ENCODE results near the gene TNNI3. TPM values are rescaled to one million over a fixed set of nuclear protein-coding genes. Genes with fewer than 3 reads are reported as not detected.
"Not testable (repeated sequence)": the region's sequence is repeated elsewhere in the genome, so short reads cannot be mapped to it uniquely, and the experiment has no call there.

The TNNI3 gene
- total RNA-seq, 2 experiments from 2014 or later = not detected

- DNase-seq = peak; percentile 69
- H3K27ac Mint-ChIP-seq = peak within 1 kb of the TSS; percentile 24
- H3K4me3 Mint-ChIP-seq = peak within 1 kb of the TSS; percentile 65
- H3K36me3 Mint-ChIP-seq (ENCODE audit: low read depth) = no peaks in the 10 kb centered on the region
- CTCF ChIA-PET = interaction anchor here (1.0 to 1.3 kb wide), 2 partner anchors 19 to 324 kb away, joined by 3 to 4 read pairs; no protein-coding TSS in a partner anchor
- POLR2A ChIA-PET = interaction anchor here (1.1 to 2.3 kb wide), 2 partner anchors 74 to 79 kb away, joined by 3 to 6 read pairs; partner anchors contain the start of gene PPP6R1
- H3K27me3 Mint-ChIP-seq = peaks cover 44% of the 10 kb centered on the region
- H3K9me3 Mint-ChIP-seq = peaks cover 5% of the 10 kb centered on the region
- H3K4me1 Mint-ChIP-seq = peaks cover 29% of the 10 kb centered on the region
These were observed 22.3 kb upstream of the TNNI3 start, which contains the start of gene SYT5 for GRCh38 chr19:55179606-55180484. Gene SYT5, minus strand, starts transcription at chr19:55180289. Its CDS starts 1,248 bp downstream, at chr19:55179041.

GRCh38 chr19:55178781-55179599 is 21.5 kb upstream of the TNNI3 start:
- DNase-seq = peak; percentile 93
- peaks cover 51% of the 10 kb centered on the region for H3K27me3 Mint-ChIP-seq
- H3K4me3 Mint-ChIP-seq = peak overlapping the region; percentile 65
- H3K27ac Mint-ChIP-seq = no peak overlapping the region
- H3K9me3 Mint-ChIP-seq = peaks cover 5% of the 10 kb centered on the region
- CTCF ChIA-PET = no interaction called here
- H3K36me3 Mint-ChIP-seq (ENCODE audit: low read depth) = no peaks in the 10 kb centered on the region
- peaks cover 32% of the 10 kb centered on the region for H3K4me1 Mint-ChIP-seq
- POLR2A ChIA-PET = interaction anchor here (1.0 to 2.3 kb wide), 3 partner anchors 75 to 80 kb away, joined by 3 to 6 read pairs (median 3); partner anchors contain the start of gene PPP6R1

- H3K9me3 Mint-ChIP-seq = peaks cover 5% of the 10 kb centered on the region
- H3K4me3 Mint-ChIP-seq = no peak overlapping the region
- no peaks in the 10 kb centered on the region for H3K36me3 Mint-ChIP-seq (ENCODE audit: low read depth)
- peaks cover 43% of the 10 kb centered on the region for H3K4me1 Mint-ChIP-seq
- DNase-seq = no peak
- H3K27me3 Mint-ChIP-seq = peaks cover 59% of the 10 kb centered on the region
- CTCF ChIA-PET = no interaction called here
- POLR2A ChIA-PET = no interaction called here
- no peak overlapping the region for H3K27ac Mint-ChIP-seq
These were observed 18.5 kb upstream of the TNNI3 start for GRCh38 chr19:55176076-55176475.

DNA sequence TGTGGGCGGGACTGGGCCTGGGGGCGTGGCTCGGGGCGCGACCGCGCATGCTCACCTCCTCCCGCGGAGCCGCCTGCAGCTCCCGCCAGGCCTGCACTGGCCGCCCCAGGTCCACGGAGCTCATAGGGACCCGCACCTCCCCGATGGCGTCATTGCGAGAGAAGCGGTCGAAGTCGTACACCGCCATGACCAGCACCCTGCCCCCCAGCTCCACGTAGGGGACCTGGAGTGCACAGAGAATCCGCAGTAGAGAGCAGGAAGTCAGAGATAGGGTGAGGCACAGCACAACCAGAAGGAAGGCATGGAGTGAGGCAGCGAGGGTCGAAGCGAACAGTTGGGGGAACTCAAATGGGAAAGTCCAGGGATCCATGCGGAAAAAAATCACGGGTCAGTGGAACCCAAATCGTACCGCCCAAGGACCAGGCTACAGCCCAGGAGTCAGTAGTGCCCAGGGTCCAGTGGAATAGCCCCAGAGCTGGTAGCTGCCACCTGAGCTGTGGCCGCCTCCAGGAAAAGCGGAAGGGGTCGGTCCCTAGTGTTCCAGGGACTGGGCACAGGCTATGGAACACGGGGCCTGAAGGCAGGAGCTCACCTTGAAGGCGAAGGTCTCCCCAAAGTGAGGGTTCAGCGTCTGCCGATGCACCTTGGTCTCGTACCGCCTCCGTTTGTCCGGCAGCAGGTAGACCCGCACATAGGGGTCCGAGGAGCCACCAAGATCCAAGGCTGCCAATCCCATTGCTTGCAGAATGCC is 17.8 kb upstream of the TNNI3 start:
- no peaks in the 10 kb centered on the region for H3K36me3 Mint-ChIP-seq (ENCODE audit: low read depth)
- H3K27me3 Mint-ChIP-seq = peaks cover 57% of the 10 kb centered on the region
- H3K4me3 Mint-ChIP-seq = no peak overlapping the region
- H3K4me1 Mint-ChIP-seq = peaks cover 39% of the 10 kb centered on the region
- H3K9me3 Mint-ChIP-seq = peaks cover 5% of the 10 kb centered on the region
- DNase-seq = no peak
- no peak overlapping the region for H3K27ac Mint-ChIP-seq
- POLR2A ChIA-PET = interaction anchor here (0.7 kb wide), 1 partner anchor 231 kb away, joined by 3 read pairs; no protein-coding TSS in a partner anchor
- CTCF ChIA-PET = interaction anchor here (2.6 kb wide), 1 partner anchor 15 kb away, joined by 7 read pairs; no protein-coding TSS in a partner anchor

- Mint-ChIP-seq H3K27ac (no peak overlapping the region), H3K4me1 (peaks cover 33% of the 10 kb centered on the region), H3K27me3 (peaks cover 56% of the 10 kb centered on the region), H3K36me3 (ENCODE audit: low read depth) (no peaks in the 10 kb centered on the region), H3K4me3 (peak overlapping the region; percentile 51), H3K9me3 (peaks cover 5% of the 10 kb centered on the region)
- POLR2A ChIA-PET = no interaction called here
- CTCF ChIA-PET = interaction anchor here (0.7 to 2.6 kb wide), 2 partner anchors 14 to 262 kb away, joined by 3 to 7 read pairs; no protein-coding TSS in a partner anchor
- no peak for DNase-seq
These were observed 17.0 kb upstream of the TNNI3 start for GRCh38 chr19:55174425-55175116.

GRCh38 chr19:55173714-55174409 is 16.3 kb upstream of the TNNI3 start:
- Mint-ChIP-seq H3K27ac (no peak overlapping the region), H3K27me3 (peaks cover 55% of the 10 kb centered on the region), H3K9me3 (peaks cover 5% of the 10 kb centered on the region), H3K36me3 (ENCODE audit: low read depth) (no peaks in the 10 kb centered on the region), H3K4me3 (peak overlapping the region; percentile 51), H3K4me1 (peaks cover 28% of the 10 kb centered on the region)
- DNase-seq = peak; percentile 68
- ChIA-PET CTCF (interaction anchor here (0.7 to 2.6 kb wide), 2 partner anchors 13 to 263 kb away, joined by 3 to 7 read pairs; no protein-coding TSS in a partner anchor), POLR2A (no interaction called here)

DNA sequence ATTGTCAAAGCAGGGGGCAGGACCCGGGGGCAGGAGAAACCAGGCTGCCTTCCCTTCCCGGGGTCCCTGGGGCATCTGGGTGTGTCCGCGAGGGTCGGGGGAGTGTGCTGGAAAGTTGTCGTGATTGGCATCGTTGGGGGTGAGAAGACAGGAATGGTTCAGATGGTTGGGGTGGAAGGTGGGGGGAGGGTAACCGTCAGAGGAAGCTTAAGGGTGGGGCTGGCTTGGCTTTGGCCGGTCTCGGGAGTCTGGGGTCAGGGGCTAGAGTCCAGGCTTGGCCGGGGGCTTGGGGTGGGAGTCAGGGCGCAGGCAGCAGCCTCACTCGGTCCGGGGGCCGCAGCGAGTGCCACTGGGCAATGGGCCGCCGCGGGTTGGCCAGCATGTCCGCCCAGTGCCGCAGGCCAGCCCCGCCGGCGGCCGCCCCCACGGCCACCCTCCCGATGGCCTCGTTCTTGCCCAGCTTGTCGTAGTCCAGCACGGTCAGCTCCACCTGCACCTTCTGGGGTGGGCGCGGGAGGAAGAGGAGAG is 15.7 kb upstream of the TNNI3 start:
- Mint-ChIP-seq H3K27me3 (peaks cover 55% of the 10 kb centered on the region), H3K27ac (no peak overlapping the region), H3K4me1 (peaks cover 22% of the 10 kb centered on the region), H3K4me3 (peak overlapping the region; percentile 55), H3K9me3 (peaks cover 5% of the 10 kb centered on the region), H3K36me3 (ENCODE audit: low read depth) (no peaks in the 10 kb centered on the region)
- POLR2A ChIA-PET = no interaction called here
- DNase-seq = no peak
- CTCF ChIA-PET = interaction anchor here (2.6 kb wide), 1 partner anchor 13 kb away, joined by 7 read pairs; no protein-coding TSS in a partner anchor

GRCh38 chr19:55172741-55173140 is 15.2 kb upstream of the TNNI3 start:
- Mint-ChIP-seq H3K9me3 (peaks cover 5% of the 10 kb centered on the region), H3K4me3 (peak overlapping the region; percentile 55), H3K4me1 (peaks cover 20% of the 10 kb centered on the region), H3K27me3 (peaks cover 56% of the 10 kb centered on the region), H3K27ac (no peak overlapping the region), H3K36me3 (ENCODE audit: low read depth) (no peaks in the 10 kb centered on the region)
- ChIA-PET CTCF (interaction anchor here (2.6 kb wide), 1 partner anchor 12 kb away, joined by 7 read pairs; no protein-coding TSS in a partner anchor), POLR2A (no interaction called here)
- DNase-seq = no peak

DNA sequence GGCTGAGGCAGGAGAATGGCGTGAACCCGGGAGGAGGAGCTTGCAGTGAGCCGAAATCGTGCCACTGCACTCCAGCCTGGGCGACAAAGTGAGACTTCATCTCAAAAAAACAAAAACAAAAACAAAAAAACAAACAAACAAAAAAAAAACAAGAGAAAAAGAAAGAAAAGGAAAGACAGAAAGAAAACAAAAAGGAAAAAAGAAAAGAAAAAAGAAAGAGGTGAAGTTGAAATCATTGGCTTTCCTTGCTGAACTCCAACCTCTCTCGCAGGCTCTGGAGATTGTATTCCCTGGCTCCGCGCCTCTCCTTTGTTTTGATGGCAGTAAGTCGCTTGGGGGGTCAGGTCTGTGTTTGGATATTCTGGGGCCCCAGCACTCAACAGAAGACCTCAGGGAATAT is 14.8 kb upstream of the TNNI3 start:
- H3K27ac Mint-ChIP-seq; H3K36me3 Mint-ChIP-seq (ENCODE audit: low read depth); DNase-seq; H3K9me3 Mint-ChIP-seq; POLR2A ChIA-PET; CTCF ChIA-PET: not testable (repeated sequence)
- peak overlapping the region; percentile 5 for H3K4me3 Mint-ChIP-seq
- H3K4me1 Mint-ChIP-seq = peaks cover 19% of the 10 kb centered on the region
- peaks cover 57% of the 10 kb centered on the region for H3K27me3 Mint-ChIP-seq

DNA sequence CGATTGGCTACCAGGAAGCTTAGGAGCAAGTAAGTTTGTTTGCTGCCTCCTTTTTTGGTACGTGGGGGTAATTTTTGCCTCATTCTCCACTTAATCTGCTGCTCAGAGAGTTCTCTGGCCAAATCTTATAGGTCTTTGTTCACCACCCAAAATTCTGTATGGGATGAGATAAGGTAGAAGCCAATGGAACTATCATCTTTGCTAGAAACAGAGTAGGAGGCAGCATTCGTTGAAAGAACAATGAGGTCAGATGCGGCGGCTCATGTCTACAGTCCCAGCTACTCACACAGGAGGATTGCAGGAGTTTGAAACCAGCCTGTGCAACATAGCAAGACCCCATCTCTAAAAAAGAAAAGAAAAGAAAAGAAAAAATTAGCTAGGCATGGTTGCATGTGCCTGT is 13.9 kb upstream of the TNNI3 start:
- no peak overlapping the region for H3K4me3 Mint-ChIP-seq
- no peaks in the 10 kb centered on the region for H3K36me3 Mint-ChIP-seq (ENCODE audit: low read depth)
- peaks cover 5% of the 10 kb centered on the region for H3K9me3 Mint-ChIP-seq
- peaks cover 58% of the 10 kb centered on the region for H3K27me3 Mint-ChIP-seq
- H3K27ac Mint-ChIP-seq = no peak overlapping the region
- ChIA-PET POLR2A (interaction anchor here (0.9 kb wide), 1 partner anchor 11 kb away, joined by 3 read pairs; no protein-coding TSS in a partner anchor), CTCF (interaction anchor here (1.0 kb wide), 1 partner anchor 11 kb away, joined by 3 read pairs; no protein-coding TSS in a partner anchor)
- peaks cover 26% of the 10 kb centered on the region for H3K4me1 Mint-ChIP-seq
- no peak for DNase-seq

DNA sequence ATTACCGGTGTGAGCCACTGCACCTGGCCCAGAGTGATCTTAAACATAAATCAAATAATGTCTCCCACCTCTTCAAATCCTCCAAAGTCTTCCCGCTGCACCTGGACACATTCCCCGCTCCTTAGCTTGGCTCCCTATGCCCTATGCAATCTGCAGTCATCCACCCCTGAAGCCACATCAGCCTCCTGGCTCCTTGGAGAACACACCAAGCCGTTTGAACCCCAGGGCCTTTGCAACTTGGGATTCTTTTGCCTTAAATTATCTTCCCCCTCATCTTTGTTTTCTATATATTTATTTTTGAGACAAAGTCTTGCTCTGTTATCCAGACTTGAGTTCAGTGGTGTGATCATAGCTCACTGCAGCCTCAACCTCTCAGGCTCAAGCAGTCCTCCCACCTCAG is 11.6 kb upstream of the TNNI3 start:
- Mint-ChIP-seq H3K4me1 (peaks cover 23% of the 10 kb centered on the region), H3K27ac (no peak overlapping the region), H3K9me3 (no peaks in the 10 kb centered on the region), H3K4me3 (no peak overlapping the region), H3K36me3 (ENCODE audit: low read depth) (no peaks in the 10 kb centered on the region), H3K27me3 (peaks cover 64% of the 10 kb centered on the region)
- no peak for DNase-seq
- ChIA-PET POLR2A (no interaction called here), CTCF (interaction anchor here (1.6 kb wide), 1 partner anchor 9 kb away, joined by 7 read pairs; no protein-coding TSS in a partner anchor)
